ENCODE results near the gene CHKA.

GRCh38 chr11:68143310-68143689 lies 22.1 kb upstream of the CHKA start:
- no peak for TF ChIP-seq POLR2AphosphoS5 (IDR thresholded peaks at IDR 0.05; ENCODE audit: low read depth, low read length)
- no peak for TF ChIP-seq REST (IDR thresholded peaks at IDR 0.05; ENCODE audit: insufficient read depth in 1 of 2, low read depth in 2 of 2, low read length in 2 of 2)
- no peak for TF ChIP-seq SIN3A (IDR thresholded peaks at IDR 0.05; ENCODE audit: borderline replicate concordance, insufficient read depth, low read length)
